K562 treated with DMSO at 1 percent for 48 hours (cell line): Measurements from ENCODE around the gene TMEM18. TPM values are rescaled to one million over a fixed set of nuclear protein-coding genes. Genes with fewer than 3 reads are reported as not detected.

Source experiments
- total RNA-seq: library from RNA; unstranded; fragments of 300-600 nt; gene quantifications from 2 replicates; pipeline ENCODE4 v1.2.3, GENCODE V29; 2022; ENCODE audit warnings: low replicate concordance; ENCODE audit errors: extremely low read depth

TMEM18 gene
- total RNA-seq, result not detected in 2 replicates

GRCh38 chr2:677056-677958 lies at the start of gene TMEM18:
Gene TMEM18 (minus strand): TSS chr2:677406. CDS start chr2:677345, 61 bp downstream.

